ENCODE results near the gene CECR2.
A peak's percentile ranks its signal among the peaks of the same experiment; 100 is the strongest.

CECR2 gene

DNA sequence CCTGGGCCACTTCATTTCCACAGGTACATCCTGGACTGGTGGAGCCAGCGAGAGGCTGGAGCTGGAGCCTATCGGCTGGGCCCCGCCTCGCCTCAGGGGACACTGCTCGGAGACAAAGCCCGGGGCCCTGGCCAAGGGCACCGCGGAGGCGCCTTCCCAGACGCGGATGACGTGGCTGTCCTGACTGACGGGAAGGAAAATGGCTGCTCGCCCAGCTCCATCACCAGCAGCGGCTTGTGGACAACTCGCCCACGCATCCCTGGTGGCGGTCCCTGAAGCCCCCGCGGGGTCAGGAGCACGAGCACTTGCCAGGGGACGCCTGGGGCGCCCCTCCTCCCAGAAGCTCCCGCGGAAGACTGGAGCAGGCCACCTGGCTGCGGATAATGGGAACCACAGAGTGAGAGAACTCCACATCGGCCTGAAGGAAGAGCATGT is 49.6 kb downstream of the CECR2 start:
- 0 out of 2 replicates have a peak, but pooled peaks cover 9% of the 10 kb centered on the region for H3F3A ChIP-seq (ENCODE audit: control insufficient read depth, insufficient read depth)
- TF ChIP-seq, protein P1, sequence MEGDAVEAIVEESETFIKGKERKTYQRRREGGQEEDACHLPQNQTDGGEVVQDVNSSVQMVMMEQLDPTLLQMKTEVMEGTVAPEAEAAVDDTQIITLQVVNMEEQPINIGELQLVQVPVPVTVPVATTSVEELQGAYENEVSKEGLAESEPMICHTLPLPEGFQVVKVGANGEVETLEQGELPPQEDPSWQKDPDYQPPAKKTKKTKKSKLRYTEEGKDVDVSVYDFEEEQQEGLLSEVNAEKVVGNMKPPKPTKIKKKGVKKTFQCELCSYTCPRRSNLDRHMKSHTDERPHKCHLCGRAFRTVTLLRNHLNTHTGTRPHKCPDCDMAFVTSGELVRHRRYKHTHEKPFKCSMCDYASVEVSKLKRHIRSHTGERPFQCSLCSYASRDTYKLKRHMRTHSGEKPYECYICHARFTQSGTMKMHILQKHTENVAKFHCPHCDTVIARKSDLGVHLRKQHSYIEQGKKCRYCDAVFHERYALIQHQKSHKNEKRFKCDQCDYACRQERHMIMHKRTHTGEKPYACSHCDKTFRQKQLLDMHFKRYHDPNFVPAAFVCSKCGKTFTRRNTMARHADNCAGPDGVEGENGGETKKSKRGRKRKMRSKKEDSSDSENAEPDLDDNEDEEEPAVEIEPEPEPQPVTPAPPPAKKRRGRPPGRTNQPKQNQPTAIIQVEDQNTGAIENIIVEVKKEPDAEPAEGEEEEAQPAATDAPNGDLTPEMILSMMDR (IDR thresholded peaks at IDR 0.05; ENCODE audit: low read depth, low read length, poor library complexity, severe bottlenecking), result no peak
- TF ChIP-seq EZH2phosphoT487 (IDR thresholded peaks at IDR 0.05; ENCODE audit: borderline replicate concordance, low read length), result no peak
- no peaks in the 10 kb centered on the region for H3K27me3 ChIP-seq (ENCODE audit: control insufficient read depth, low read length)
- H3K9me3 ChIP-seq (ENCODE audit: control insufficient read depth, insufficient read depth, low read length), result no peaks in the 10 kb centered on the region
- H3K36me3 ChIP-seq (ENCODE audit: control insufficient read depth, low read length), result no peaks in the 10 kb centered on the region; the same call in 1 of the 2 replicates
- peaks cover 34% of the 10 kb centered on the region for H3K4me1 ChIP-seq (ENCODE audit: control insufficient read depth, low read length)
- no peak overlapping the region for H3K27ac ChIP-seq (ENCODE audit: low read depth, low read length)
- H3K4me3 ChIP-seq (ENCODE audit: low read length), result peak overlapping the region; percentile 9; the same call in 1 of the 2 replicates
- H3K4me2 ChIP-seq (ENCODE audit: low read length), result peak overlapping the region; percentile 32
- no peaks in the 10 kb centered on the region for H3K9me2 ChIP-seq (replicated peaks; ENCODE audit: control insufficient read depth, low read length)
- H4K20me1 ChIP-seq (ENCODE audit: control insufficient read depth, insufficient read depth, low read depth, low read length), result no peaks in the 10 kb centered on the region
- peaks cover 81% of the 10 kb centered on the region for H3K79me2 ChIP-seq (ENCODE audit: control insufficient read depth, low read length)

DNA sequence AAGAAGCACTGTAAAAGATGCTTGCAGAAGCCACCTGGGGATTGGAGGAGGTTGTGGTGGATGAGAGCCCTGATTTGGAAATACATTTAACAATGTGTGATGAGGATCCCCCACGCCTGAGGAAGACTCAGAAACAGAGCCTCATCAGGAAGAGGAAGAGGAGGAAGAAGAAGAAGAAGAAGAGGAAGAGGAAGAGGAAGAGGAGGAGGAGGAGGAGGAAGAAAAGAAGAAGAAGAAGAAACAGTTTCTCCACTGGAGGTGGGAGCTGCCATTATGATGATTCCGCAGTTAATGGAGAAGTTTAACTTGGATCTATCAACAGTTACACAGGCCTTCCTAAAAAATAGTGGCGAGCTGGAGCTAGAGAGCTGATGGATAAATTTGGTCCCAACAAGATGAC is 50.1 kb downstream of the CECR2 start:
- Histone ChIP-seq H3F3A (ENCODE audit: control insufficient read depth, insufficient read depth) (0 out of 2 replicates have a peak, but pooled peaks cover 9% of the 10 kb centered on the region), H3K9me3 (ENCODE audit: control insufficient read depth, insufficient read depth, low read length) (no peaks in the 10 kb centered on the region), H3K27me3 (ENCODE audit: control insufficient read depth, low read length) (no peaks in the 10 kb centered on the region), H3K79me2 (ENCODE audit: control insufficient read depth, low read length) (peaks cover 83% of the 10 kb centered on the region), H3K9me2 (replicated peaks; ENCODE audit: control insufficient read depth, low read length) (no peaks in the 10 kb centered on the region), H3K4me1 (ENCODE audit: control insufficient read depth, low read length) (peaks cover 36% of the 10 kb centered on the region), H3K27ac (ENCODE audit: low read depth, low read length) (no peak overlapping the region), H3K36me3 (ENCODE audit: control insufficient read depth, low read length) (no peaks in the 10 kb centered on the region; the same call in 1 of the 2 replicates), H3K4me2 (ENCODE audit: low read length) (peak overlapping the region; percentile 32), H4K20me1 (ENCODE audit: control insufficient read depth, insufficient read depth, low read depth, low read length) (no peaks in the 10 kb centered on the region), H3K4me3 (ENCODE audit: low read length) (peak overlapping the region; percentile 9)
- TF ChIP-seq, protein P1 (IDR thresholded peaks at IDR 0.05; ENCODE audit: low read depth, low read length, poor library complexity, severe bottlenecking), result no peak
- TF ChIP-seq EZH2phosphoT487 (IDR thresholded peaks at IDR 0.05; ENCODE audit: borderline replicate concordance, low read length), result no peak

DNA sequence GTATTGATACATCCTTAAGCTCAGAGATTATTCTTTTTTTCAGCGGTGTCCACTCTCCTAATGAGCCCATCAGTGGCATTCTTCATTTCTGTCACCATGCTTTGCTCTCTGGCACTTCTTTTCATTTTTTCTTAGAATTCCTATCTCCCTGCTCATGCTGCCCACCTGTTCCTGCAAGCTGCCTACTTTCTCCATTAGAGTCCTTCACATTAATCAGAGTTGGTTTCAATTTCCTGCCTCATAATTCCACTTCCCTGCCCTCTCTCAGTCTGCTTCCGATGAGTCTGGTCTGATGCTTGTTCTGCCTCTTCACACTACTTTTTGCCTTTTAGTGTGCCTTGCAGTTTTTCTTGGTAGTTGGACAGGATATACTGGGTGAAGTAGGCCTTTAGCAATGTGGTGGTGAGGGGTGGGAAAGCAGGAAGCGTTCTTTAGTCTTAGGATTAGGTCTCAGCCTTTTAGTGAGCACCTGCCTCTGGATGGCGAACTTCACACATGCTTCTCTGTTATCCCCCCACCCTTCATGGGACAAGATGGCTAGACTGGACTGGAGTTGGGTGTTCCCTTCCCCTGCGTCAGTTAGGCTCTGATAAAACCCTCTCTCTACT is 53.6 kb downstream of the CECR2 start:
- 0 out of 2 replicates have a peak, but pooled peaks cover 7% of the 10 kb centered on the region for H3F3A ChIP-seq (ENCODE audit: control insufficient read depth, insufficient read depth)
- no peaks in the 10 kb centered on the region for H3K27me3 ChIP-seq (ENCODE audit: control insufficient read depth, low read length)
- H3K4me1 ChIP-seq (ENCODE audit: control insufficient read depth, low read length), result peaks cover 49% of the 10 kb centered on the region
- no peaks in the 10 kb centered on the region for H3K9me3 ChIP-seq (ENCODE audit: control insufficient read depth, insufficient read depth, low read length)
- no peaks in the 10 kb centered on the region for H3K9me2 ChIP-seq (replicated peaks; ENCODE audit: control insufficient read depth, low read length)
- no peak overlapping the region for H3K27ac ChIP-seq (ENCODE audit: low read depth, low read length)
- no peaks in the 10 kb centered on the region; the same call in 1 of the 2 replicates for H3K36me3 ChIP-seq (ENCODE audit: control insufficient read depth, low read length)
- no peak overlapping the region for H3K4me3 ChIP-seq (ENCODE audit: low read length)
- H3K79me2 ChIP-seq (ENCODE audit: control insufficient read depth, low read length), result peaks cover 72% of the 10 kb centered on the region
- H4K20me1 ChIP-seq (ENCODE audit: control insufficient read depth, insufficient read depth, low read depth, low read length), result no peaks in the 10 kb centered on the region
- H3K4me2 ChIP-seq (ENCODE audit: low read length), result peak overlapping the region; percentile 15
- no peak for TF ChIP-seq EZH2phosphoT487 (IDR thresholded peaks at IDR 0.05; ENCODE audit: borderline replicate concordance, low read length)
- TF ChIP-seq, protein P1 (IDR thresholded peaks at IDR 0.05; ENCODE audit: low read depth, low read length, poor library complexity, severe bottlenecking), result no peak

All from DOHH2 (cell line).